GM12874 (cell line): ENCODE measurements around the gene ADSS2.

Experiments used
- CTCF ChIP-seq: IDR thresholded peaks from 2 replicates; pipeline ENCODE4 v1.5.1; 2011; ENCODE audit warnings: low read depth, mild to moderate bottlenecking, control low read depth, low read length, moderate library complexity; ENCODE audit not compliant: insufficient read depth

ADSS2 gene

GRCh38 chr1:244451539-244451950 lies at the start of gene ADSS2:
TSS of gene ADSS2 (minus strand) at chr1:244451909. CDS start at chr1:244451817, 92 bp downstream.
- TF ChIP-seq CTCF = no peak

DNA sequence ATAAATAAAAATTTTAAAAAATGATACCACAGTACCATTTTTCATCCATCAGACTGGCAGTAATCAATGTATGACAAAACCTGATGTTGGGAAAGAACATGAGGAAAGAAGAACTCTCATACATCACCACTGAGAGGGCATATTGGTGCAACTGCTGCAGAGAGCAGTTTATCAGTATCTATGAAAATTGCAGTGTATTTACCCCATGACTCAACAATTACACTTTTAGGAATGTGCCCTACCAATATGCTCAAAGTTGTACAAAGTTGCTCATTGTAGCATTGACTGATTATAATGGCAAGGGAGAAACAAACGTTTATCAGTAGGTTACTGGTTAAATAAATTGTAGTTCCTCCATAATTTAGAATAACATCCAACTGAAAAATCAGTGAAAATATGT lies 46.1 kb upstream of the ADSS2 start:
- TF ChIP-seq CTCF = no peak

GRCh38 chr1:244496186-244496585 lies 44.5 kb upstream of the ADSS2 start:
- TF ChIP-seq CTCF = no peak

DNA sequence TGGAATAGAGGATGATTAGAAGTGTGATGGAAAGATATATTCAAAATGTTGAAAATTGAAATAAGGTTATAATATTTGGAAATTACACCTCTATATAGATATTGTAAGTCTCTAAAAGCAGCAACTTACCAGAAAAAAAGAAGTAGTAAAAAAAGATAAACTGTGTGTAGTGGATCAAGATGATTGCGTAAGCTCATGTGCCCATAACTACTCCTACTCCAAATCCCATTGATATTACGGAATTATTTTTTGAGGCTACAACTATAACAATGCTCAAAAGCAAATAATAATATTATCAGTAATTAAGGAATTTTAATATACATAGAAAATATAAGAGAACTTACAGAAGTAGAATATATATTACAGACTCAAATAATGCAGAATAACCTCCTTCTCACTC lies 42.9 kb upstream of the ADSS2 start:
- TF ChIP-seq CTCF = no peak

- TF ChIP-seq CTCF = no peak
These were observed 21.4 kb upstream of the ADSS2 start for GRCh38 chr1:244473059-244473605.

- no peak for TF ChIP-seq CTCF
These were observed 15.0 kb upstream of the ADSS2 start for GRCh38 chr1:244466724-244467123.

DNA sequence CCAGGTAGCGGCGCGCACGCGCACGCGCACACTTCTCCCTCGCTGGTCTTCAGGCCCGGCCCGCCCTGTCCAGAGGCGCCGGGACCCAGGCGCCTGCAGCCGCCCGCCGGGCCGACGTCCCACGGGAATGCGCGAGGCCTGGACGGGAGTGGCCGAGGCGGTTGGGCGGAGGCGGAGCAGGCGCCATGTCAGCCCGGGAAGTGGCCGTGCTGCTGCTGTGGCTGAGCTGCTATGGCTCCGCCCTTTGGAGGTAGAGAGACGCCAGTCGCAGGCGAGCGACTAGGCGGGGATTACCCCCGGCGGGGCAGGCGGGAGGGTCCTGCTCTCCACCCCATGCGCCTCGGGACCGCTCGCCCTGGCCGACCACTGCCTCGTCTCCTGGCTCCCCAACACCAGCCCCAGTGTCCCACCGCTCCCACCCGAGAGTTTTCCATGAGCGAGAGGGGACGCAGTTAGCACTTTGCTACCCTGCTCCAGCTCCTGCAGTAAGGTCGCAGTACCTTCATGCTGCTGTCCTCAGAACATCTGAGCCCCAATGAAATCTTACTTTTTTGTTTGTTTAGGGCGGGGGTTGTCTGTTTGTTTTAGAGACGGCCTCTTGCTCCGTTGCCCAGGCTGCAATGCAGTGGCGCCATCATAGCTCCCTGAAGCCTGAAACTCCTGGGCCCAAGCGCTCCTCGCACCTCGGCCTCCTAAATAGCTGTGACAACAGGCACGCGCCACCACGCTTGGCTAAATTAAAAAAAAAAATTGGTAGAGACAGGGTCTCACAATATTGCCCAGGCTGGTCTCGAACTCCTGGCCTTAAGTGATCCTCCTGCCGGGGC lies 9.7 kb upstream of the ADSS2 start, which contains the start of gene CATSPERE:
Gene CATSPERE (plus strand): TSS at position 29 of the 827 bp plus-strand sequence. CDS start 157 bp downstream, at position 186.
- no peak for TF ChIP-seq CTCF
